HG03354 (cell line): Measurements from ENCODE around the gene PIP5K1A.

Experiments
- ATAC-seq: cut with Tn5 transposase; IDR thresholded peaks from one replicate; pipeline ENCODE4 v1.9.1; 2021; ENCODE audit warnings: mild to moderate bottlenecking; ENCODE audit not compliant: unreplicated experiment, poor library complexity, severe bottlenecking

Gene PIP5K1A

DNA sequence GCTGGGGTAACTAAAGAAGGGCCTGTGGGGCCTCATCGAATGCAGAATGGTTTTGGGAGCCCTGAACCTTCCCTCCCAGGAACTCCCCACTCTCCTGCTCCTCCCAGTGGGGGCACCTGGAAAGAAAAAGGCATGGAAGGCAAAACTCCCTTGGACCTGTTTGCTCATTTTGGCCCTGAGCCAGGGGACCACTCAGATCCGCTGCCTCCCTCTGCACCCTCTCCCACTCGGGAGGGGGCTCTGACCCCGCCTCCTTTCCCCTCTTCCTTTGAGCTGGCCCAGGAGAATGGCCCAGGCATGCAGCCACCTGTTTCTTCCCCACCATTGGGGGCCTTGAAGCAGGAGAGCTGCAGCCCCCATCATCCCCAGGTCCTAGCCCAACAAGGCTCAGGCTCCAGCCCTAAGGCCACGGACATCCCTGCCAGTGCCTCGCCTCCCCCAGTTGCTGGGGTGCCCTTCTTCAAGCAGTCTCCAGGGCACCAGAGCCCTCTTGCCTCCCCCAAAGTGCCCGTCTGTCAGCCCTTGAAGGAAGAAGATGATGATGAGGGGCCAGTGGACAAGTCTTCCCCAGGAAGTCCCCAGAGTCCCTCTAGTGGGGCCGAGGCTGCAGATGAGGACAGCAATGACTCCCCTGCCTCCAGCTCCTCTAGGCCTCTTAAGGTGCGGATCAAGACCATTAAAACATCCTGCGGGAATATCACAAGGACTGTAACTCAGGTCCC is 88.4 kb downstream of the PIP5K1A start:
- ATAC-seq = no peak

DNA sequence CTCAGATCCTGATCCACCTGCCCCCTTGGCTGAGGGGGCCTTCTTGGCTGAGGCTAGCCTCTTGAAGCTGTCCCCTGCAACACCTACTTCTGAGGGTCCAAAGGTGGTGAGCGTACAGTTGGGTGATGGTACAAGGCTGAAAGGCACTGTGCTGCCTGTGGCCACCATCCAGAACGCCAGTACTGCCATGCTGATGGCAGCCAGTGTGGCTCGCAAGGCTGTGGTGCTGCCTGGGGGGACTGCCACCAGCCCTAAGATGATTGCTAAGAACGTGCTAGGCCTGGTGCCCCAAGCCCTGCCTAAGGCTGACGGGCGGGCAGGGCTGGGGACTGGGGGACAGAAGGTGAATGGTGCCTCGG is 89.0 kb downstream of the PIP5K1A start:
- ATAC-seq = no peak

DNA sequence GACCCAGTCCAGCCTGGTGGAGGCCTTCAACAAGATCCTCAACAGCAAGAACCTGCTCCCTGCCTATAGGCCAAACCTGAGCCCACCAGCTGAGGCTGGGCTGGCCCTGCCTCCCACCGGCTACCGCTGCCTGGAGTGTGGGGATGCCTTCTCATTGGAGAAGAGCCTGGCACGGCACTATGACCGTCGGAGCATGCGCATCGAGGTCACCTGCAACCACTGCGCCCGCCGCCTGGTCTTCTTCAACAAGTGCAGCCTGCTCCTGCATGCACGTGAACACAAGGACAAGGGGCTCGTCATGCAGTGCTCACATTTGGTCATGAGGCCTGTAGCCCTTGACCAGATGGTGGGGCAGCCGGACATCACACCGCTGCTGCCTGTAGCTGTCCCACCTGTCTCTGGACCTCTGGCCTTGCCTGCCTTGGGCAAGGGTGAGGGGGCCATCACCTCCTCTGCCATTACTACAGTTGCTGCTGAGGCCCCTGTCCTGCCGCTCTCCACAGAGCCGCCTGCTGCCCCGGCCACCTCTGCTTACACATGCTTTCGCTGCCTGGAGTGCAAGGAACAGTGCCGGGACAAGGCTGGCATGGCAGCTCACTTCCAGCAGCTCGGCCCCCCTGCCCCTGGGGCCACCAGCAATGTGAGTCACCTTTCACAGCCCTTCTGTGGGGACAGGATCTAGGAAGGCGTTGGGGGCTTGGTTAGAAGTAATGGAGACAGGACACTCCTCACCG is 89.6 kb downstream of the PIP5K1A start:
- no peak for ATAC-seq

DNA sequence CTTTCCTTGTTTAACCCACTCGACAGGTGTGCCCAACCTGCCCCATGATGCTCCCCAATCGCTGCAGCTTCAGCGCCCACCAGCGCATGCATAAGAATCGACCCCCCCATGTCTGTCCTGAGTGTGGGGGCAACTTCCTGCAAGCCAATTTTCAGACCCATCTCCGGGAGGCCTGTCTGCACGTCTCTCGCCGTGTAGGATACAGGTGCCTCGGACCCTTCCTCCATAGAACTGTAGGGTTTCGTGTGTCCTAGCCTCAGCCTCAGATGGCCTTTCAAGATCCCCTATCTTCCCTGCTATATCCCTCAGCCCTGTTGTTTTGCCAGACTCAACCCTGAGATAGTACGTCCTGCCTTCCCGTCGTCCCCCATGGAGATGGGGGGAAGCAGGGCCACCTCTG is 90.2 kb downstream of the PIP5K1A start:
- ATAC-seq = no peak

DNA sequence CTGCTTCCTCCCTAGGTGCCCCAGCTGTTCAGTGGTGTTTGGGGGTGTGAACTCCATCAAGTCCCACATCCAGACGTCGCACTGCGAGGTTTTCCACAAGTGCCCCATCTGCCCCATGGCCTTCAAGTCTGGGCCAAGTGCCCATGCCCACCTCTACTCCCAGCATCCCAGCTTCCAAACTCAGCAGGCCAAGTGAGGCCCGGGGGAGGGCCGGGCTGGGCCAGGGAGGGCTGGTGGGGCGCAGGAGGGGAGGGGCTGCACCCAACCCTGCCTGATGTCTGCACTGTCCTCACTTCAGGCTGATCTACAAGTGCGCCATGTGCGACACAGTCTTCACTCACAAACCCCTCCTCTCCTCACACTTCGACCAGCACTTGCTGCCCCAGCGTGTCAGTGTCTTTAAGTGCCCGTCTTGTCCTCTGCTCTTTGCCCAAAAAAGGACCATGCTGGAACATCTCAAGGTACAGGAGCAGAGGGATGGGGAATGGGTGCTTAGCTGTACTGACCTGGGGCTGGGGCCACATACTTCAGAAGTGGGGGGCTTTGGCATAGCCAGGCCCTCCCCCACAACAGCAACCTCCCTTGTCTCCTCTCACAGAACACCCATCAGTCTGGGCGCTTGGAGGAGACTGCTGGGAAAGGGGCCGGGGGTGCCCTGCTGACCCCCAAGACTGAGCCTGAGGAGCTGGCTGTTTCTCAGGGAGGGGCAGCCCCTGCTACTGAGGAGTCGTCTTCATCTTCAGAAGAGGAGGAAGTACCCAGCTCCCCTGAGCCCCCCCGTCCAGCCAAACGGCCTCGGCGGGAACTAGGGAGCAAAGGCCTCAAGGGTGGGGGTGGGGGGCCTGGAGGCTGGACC is 91.0 kb downstream of the PIP5K1A start:
- ATAC-seq = no peak

DNA sequence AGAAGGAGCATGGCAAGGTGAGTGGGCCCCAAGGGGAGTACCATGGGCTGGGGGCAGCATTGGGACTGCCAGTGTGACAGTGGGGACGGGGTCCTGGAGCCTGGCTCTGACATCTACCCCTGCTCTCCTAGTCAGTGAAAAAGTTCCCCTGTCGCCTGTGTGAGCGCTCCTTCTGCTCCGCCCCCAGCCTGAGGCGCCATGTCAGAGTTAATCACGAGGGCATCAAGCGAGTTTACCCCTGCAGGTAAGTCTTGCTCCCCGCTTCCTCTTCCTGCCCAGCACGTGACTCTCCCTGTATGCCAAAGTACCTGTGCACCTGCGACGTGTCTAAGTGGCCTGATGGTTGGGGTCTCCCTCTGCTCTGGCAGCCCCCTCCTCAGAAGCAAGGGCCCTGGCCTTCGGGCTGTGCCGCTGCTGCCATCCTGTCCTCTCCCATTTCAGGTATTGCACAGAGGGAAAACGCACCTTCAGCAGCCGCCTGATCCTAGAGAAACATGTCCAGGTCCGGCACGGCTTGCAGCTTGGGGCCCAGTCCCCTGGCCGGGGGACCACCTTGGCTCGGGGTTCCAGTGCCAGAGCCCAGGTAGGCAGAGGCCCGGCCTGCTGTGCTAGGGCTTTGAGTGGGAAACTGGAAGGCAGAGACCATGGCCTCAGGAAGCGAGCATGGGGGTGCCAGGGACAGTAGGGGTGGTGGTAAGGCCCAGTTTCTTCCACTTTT is 91.8 kb downstream of the PIP5K1A start:
- no peak for ATAC-seq

DNA sequence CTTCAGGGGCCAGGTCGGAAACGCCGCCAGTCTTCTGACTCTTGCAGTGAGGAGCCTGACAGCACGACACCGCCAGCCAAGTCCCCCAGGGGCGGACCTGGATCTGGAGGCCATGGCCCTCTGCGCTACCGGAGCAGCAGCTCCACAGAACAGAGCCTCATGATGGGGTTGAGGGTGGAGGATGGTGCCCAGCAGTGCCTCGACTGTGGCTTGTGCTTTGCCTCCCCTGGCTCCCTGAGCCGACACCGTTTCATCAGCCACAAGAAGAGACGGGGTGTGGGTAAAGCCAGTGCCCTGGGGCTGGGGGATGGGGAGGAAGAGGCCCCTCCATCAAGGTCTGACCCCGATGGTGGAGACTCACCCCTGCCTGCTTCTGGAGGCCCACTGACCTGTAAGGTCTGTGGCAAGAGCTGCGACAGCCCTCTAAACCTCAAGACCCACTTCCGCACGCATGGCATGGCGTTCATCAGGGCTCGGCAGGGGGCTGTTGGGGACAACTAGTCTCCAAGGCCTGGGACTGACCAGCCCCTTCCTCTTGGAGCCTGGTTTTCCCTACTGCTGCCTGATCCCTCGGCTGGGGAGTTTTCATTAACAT is 92.5 kb downstream of the PIP5K1A start:
- no peak for ATAC-seq

DNA sequence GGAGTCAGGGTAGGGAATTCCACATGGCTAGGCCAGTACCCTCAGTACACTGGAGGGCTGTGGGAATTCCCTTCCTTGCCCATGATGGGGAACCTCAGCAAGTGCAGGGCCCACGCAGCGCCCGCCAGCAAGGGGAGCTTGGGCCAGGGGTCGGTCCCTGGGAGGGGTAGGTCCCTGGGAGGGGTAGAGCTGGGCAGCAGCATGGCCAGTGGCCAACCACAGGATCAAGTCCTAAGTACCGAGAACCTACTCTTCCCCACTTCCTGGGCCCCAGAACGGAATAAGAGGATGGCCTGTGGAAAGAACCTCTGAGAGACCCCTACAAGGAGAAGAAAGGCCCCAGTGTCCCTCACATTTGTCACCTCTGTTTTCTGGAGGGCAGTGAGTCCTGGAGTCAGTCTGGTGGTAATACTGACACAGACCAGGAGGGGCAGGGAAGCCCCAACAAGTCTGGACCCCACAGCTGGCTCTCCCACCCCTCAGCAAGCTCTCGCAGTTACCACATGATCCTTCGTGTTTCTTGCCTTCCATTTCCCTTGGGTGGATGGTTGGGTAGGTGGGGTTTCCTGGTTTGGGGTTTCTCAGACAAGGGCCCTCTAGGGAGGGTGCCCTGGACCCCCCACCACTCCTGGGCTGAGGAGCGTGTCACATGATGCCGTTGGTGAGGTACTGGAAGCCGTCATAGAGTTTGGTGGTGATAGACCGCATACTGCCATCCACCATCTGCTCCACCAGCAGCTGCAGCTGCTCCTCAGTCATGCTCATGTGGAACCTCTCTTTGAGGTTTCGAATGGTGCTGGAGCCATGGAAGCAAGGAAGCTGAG is 94.1 kb downstream of the PIP5K1A start:
- ATAC-seq = no peak

DNA sequence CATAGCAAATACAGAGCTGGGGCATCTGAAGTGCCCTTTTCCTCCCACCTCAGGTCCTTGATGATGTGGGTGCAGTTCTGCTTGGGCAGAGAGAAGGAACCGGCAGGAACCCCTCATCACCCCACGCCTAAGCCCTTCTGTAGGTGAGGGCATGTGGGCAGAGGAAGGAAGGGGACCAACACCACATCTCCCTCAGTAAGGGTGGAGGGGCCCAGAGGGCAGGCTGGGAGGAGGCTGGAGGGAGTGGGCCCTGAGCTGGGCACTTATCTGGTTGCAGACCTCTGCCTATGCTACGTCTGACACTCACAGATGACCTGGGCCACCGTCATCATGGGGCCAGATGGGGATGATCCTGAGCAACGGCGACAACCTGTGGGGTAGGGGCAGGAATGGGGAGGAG is 94.7 kb downstream of the PIP5K1A start:
- no peak for ATAC-seq

DNA sequence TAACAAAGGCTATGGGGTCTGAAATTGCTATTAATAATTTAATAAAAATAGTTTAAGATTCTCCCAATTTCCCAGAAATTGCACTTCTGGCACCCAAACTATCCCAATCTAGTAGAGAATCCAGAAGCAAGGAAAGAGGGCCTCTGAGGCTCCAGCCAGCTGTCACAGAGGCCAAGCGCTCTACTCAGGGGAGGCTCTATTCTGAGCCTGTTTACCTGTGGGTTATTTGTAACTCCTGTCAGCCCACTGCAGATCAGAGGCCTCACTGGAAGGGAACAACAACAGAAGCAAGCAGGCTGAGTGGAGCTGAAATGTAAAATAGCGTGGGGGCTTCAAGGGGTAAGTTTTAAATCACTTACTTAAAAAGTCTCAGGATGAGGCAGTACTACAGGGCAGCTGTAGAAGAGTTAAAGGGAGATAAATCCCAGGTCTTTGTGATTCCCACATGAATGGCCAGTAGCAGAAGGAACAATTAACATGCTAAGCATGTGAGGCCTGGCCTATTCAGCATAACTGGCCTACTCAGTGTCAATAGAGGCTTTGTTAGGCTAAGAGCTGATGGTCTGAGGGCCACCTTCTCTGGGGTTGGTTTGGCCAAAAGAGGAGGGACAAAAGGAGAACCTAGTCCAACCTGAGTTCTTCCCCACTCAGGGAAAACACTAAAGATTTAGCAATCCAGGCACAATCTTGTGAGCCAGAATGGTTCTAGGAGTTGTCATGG is 96.5 kb downstream of the PIP5K1A start:
- ATAC-seq = no peak
